Esophagus squamous epithelium (tissue), 5 donors: ENCODE results near the gene MAML3. TPM values are rescaled to one million over a fixed set of nuclear protein-coding genes. Genes with fewer than 3 reads are reported as not detected.

Experiments
- DNase-seq: peaks from one replicate; lab custom pipeline; 2025; lab: John Stamatoyannopoulos, UW
- H3K27ac ChIP-seq, 4 donors: fragments of 200-600 bp; sonication (generic); one replicate each; pipeline ENCODE4 v1.5.1; 2016 to 2019; ENCODE audit warnings: mild to moderate bottlenecking in 1 of 4
- H3K27me3 ChIP-seq, 4 donors: fragments of 200-600 bp; sonication (generic); 1 replicate in 3 of 4; 2 replicates in 1 of 4; pipeline versions ENCODE4 v1.5.1 to v1.6.0; 2017 to 2021; ENCODE audit warnings: antibody characterized with exemption in 1 of 4
- H3K36me3 ChIP-seq, 3 donors: fragments of 200-600 bp; sonication (generic); one replicate each; pipeline ENCODE4 v1.5.1; 2016 to 2019
- H3K4me1 ChIP-seq, 3 donors: fragments of 200-600 bp; sonication (generic); one replicate each; pipeline ENCODE4 v1.5.1; 2017 to 2019
- H3K4me3 ChIP-seq, 4 donors: fragments of 200-600 bp; sonication (generic); 1 replicate in 3 of 4; 2 replicates in 1 of 4; pipeline ENCODE4 v1.5.1; 2016 to 2019; ENCODE audit warnings: mild to moderate bottlenecking in 2 of 4, moderate library complexity in 1 of 4
- H3K9me3 ChIP-seq, 3 donors: fragments of 200-600 bp; sonication (generic); one replicate each; pipeline ENCODE4 v1.5.1; 2016 to 2019
- POLR2A ChIP-seq, 4 donors: fragments of 450-650 bp; IDR thresholded peaks; one replicate each; pipeline ENCODE4 v1.6.1; 2017; ENCODE audit warnings: antibody characterized with exemption in 4 of 4, mild to moderate bottlenecking in 4 of 4, moderate library complexity in 3 of 4
- WGBS, 2 donors: methylation state at CpG; one replicate each; pipeline ENCODE4 v1.1.5; 2018; 5-methylcytosine and 5-hydroxymethylcytosine counted together
- intact Hi-C: fragments of 100-400 bp; cut with DNase I; formaldehyde crosslinking; loops from one replicate; pipeline ENCODE4 v1.15.0; 2022
- total RNA-seq, 4 donors: library from RNA; depleted of rRNA; stranded (reverse); fragments of >200 nt; gene quantifications; one replicate each; pipeline ENCODE4 v1.1.0, GENCODE V29; 2016
- TF ChIP-seq, protein P1 (sequence below), 6 experiments: fragments of 450-650 bp in 4 of 6; fragments of 200-600 bp in 2 of 6; sonication (generic) in 2 of 6; IDR thresholded peaks; one replicate each; pipeline ENCODE4 v1.5.1; 2016 to 2019; ENCODE audit warnings: antibody characterized with exemption in 6 of 6, mild to moderate bottlenecking in 4 of 6, moderate library complexity in 4 of 6
- donor health status: DM: yes; HTN: yes; CAD: no.

MAML3 gene
- total RNA-seq, 4 donors from 2014 or later: 6.9 to 14.2 (median 8.9) TPM

GRCh38 chr4:140053185-140053584 is 100.8 kb downstream of the MAML3 start:
- intact Hi-C loops: loop anchor here (5.0 to 10.0 kb wide), 2 partner anchors 99 to 202 kb away; partner anchors contain the start of gene MAML3
- no peaks in the 10 kb centered on the region for H3K9me3 ChIP-seq
- 76 to 93% methylated on average over 4 of the region's 4 CpGs for WGBS, 2 donors

GRCh38 chr4:140052050-140052449 is 101.9 kb downstream of the MAML3 start:
- no peaks in the 10 kb centered on the region for H3K9me3 ChIP-seq
- no peak for TF ChIP-seq POLR2A (IDR thresholded peaks at IDR 0.05)
- TF ChIP-seq, protein P1, sequence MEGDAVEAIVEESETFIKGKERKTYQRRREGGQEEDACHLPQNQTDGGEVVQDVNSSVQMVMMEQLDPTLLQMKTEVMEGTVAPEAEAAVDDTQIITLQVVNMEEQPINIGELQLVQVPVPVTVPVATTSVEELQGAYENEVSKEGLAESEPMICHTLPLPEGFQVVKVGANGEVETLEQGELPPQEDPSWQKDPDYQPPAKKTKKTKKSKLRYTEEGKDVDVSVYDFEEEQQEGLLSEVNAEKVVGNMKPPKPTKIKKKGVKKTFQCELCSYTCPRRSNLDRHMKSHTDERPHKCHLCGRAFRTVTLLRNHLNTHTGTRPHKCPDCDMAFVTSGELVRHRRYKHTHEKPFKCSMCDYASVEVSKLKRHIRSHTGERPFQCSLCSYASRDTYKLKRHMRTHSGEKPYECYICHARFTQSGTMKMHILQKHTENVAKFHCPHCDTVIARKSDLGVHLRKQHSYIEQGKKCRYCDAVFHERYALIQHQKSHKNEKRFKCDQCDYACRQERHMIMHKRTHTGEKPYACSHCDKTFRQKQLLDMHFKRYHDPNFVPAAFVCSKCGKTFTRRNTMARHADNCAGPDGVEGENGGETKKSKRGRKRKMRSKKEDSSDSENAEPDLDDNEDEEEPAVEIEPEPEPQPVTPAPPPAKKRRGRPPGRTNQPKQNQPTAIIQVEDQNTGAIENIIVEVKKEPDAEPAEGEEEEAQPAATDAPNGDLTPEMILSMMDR (IDR thresholded peaks at IDR 0.05): peak in 5 of 6 experiments; percentile 26 to 71 (median 50)
- H3K4me3 ChIP-seq: no peak overlapping the region
- DNase-seq: no peak
- no peak overlapping the region for H3K27ac ChIP-seq
- H3K36me3 ChIP-seq: no peaks in the 10 kb centered on the region
- WGBS, 2 donors: 49 to 51% methylated on average over 3 of the region's 3 CpGs
- H3K27me3 ChIP-seq: no peaks in the 10 kb centered on the region
- intact Hi-C loops: loop anchor here (5.0 to 10.0 kb wide), 2 partner anchors 100 to 203 kb away; partner anchors contain the start of gene MAML3
- peaks cover 0 to 34% (median 24%) of the 10 kb centered on the region in 3 donors for H3K4me1 ChIP-seq

More at GRCh38 chr4:140053185-140053584, 100.8 kb downstream of the MAML3 start:
- H3K27ac ChIP-seq: no peak overlapping the region
- H3K36me3 ChIP-seq: no peaks in the 10 kb centered on the region
- peaks cover 0 to 22% (median 18%) of the 10 kb centered on the region in 3 donors for H3K4me1 ChIP-seq
- no peak overlapping the region for H3K4me3 ChIP-seq
- no peaks in the 10 kb centered on the region for H3K27me3 ChIP-seq
- no peak for TF ChIP-seq POLR2A (IDR thresholded peaks at IDR 0.05)
- TF ChIP-seq, protein P1 (IDR thresholded peaks at IDR 0.05): no peak
- DNase-seq: no peak

- peaks cover 0 to 53% (median 29%) of the 10 kb centered on the region in 3 donors for H3K4me1 ChIP-seq
- no peak for DNase-seq
- intact Hi-C loops: loop anchor here (5.0 to 10.0 kb wide), 2 partner anchors 102 to 205 kb away; partner anchors contain the start of gene MAML3
Observed at GRCh38 chr4:140049849-140050637, 103.9 kb downstream of the MAML3 start.

DNA sequence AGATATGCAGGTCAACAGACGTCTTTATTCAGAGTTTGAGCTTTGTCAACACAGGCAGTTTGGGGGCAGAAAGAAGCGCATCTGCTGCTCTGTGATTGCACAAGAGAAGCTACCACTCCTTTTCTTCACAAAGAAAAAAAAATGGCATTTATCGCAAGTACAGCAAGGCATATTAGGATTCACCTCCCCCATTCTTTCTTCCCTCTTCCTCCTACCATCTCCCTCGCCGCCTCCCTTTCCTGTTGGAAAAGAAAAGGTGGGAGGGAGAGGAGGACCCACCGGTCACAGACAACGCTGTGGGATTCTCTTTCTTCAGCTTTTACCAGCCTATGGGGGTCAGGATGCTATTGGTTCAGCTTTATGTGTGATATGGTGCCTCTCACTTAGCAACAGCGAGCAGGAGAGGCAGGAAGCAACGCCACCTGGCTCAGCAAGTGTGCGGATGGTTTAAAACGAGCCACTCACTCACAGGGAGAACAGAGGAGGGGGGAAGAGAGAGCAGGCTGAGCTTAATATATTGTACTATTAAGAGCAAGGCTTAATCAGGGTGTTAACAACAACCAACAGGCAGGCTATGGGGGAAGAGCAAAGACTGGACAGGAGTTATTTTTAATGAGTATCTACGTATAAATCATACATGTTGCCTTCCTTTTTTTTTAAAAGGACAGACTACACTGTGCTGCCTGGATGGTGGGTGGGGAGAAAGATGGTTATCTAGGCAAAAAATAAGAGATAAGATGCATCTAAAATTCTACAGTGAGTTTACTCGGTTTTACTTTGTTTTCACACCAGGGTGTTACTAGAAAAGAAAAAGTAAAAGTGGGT is 104.7 kb downstream of the MAML3 start:
- Histone ChIP-seq H3K4me3 (peak overlapping the region; percentile 13 to 63 (median 38)), H3K4me1 (peaks cover under 1 to 61% (median 35%) of the 10 kb centered on the region in 3 donors), H3K27ac (peak overlapping the region; percentile 64 to 84 (median 78)), H3K27me3 (no peaks in the 10 kb centered on the region), H3K36me3 (no peaks in the 10 kb centered on the region), H3K9me3 (no peaks in the 10 kb centered on the region)
- 2 to 9% methylated on average over 11 to 13 of the region's 13 CpGs for WGBS, 2 donors
- intact Hi-C loops: no loop called here
- TF ChIP-seq, protein P1 (IDR thresholded peaks at IDR 0.05): peak in 2 of 6 experiments; percentile 40 to 54
- peak in 1 of 4 donors; percentile 19 for TF ChIP-seq POLR2A (IDR thresholded peaks at IDR 0.05)
- DNase-seq: no peak

More at GRCh38 chr4:140049849-140050637, 103.9 kb downstream of the MAML3 start:
- no peak for TF ChIP-seq POLR2A (IDR thresholded peaks at IDR 0.05)
- TF ChIP-seq, protein P1 (IDR thresholded peaks at IDR 0.05): peak in 2 of 6 experiments; percentile 18 to 51
- no peaks in the 10 kb centered on the region for H3K9me3 ChIP-seq
- peak overlapping the region; percentile 64 to 84 (median 78) for H3K27ac ChIP-seq
- 57 to 60% methylated on average over 7 to 8 of the region's 8 CpGs for WGBS, 2 donors
- peak overlapping the region in 3 of 4 donors; percentile 38 to 63 (median 38) for H3K4me3 ChIP-seq
- H3K36me3 ChIP-seq: no peaks in the 10 kb centered on the region
- no peaks in the 10 kb centered on the region for H3K27me3 ChIP-seq
